ENCODE results near the gene PHLDA3. TPM values are rescaled to one million over a fixed set of nuclear protein-coding genes. Genes with fewer than 3 reads are reported as not detected.
"Not testable (repeated sequence)": the region's sequence is repeated elsewhere in the genome, so short reads cannot be mapped to it uniquely, and the experiment has no call there.

PHLDA3 gene
- polyA plus RNA-seq, 3 donors: 8.8 to 10.4 (median 9.1) TPM

GRCh38 chr1:201488830-201489589 is 20.0 kb upstream of the PHLDA3 start:
- DNase-seq (ENCODE audit: low read depth in 3 of 3, low spot score in 2 of 3): no peak

- no peak for DNase-seq (ENCODE audit: low read depth in 3 of 3, low spot score in 2 of 3)
Measured at GRCh38 chr1:201487742-201488141, 18.8 kb upstream of the PHLDA3 start.

GRCh38 chr1:201486187-201486586 is 17.2 kb upstream of the PHLDA3 start:
- DNase-seq (ENCODE audit: low read depth in 3 of 3, low spot score in 2 of 3): no peak

- DNase-seq (ENCODE audit: low read depth in 3 of 3, low spot score in 2 of 3): no peak
Measured at GRCh38 chr1:201485184-201485774, 16.3 kb upstream of the PHLDA3 start.

GRCh38 chr1:201483373-201483949 is 14.5 kb upstream of the PHLDA3 start:
- DNase-seq (ENCODE audit: low read depth in 3 of 3, low spot score in 2 of 3): no peak

GRCh38 chr1:201482755-201483154 is 13.8 kb upstream of the PHLDA3 start:
- DNase-seq (ENCODE audit: low read depth in 3 of 3, low spot score in 2 of 3): no peak

GRCh38 chr1:201481761-201482493 is 12.9 kb upstream of the PHLDA3 start:
- no peak for DNase-seq (ENCODE audit: low read depth in 3 of 3, low spot score in 2 of 3)

GRCh38 chr1:201481004-201481380 is 12.0 kb upstream of the PHLDA3 start:
- DNase-seq (ENCODE audit: low read depth in 3 of 3, low spot score in 2 of 3): no peak

GRCh38 chr1:201480231-201481003 is 11.4 kb upstream of the PHLDA3 start:
- no peak for DNase-seq (ENCODE audit: low read depth in 3 of 3, low spot score in 2 of 3)

- no peak for DNase-seq (ENCODE audit: low read depth in 3 of 3, low spot score in 2 of 3)
Measured at GRCh38 chr1:201479201-201479730, 10.3 kb upstream of the PHLDA3 start.

GRCh38 chr1:201478666-201479065 is 9.7 kb upstream of the PHLDA3 start:
- not testable (repeated sequence) for DNase-seq (ENCODE audit: low read depth in 3 of 3, low spot score in 2 of 3)

- DNase-seq (ENCODE audit: low read depth in 3 of 3, low spot score in 2 of 3): no peak
Measured at GRCh38 chr1:201476670-201477344, 7.8 kb upstream of the PHLDA3 start.

GRCh38 chr1:201475915-201476669 is 7.1 kb upstream of the PHLDA3 start:
- DNase-seq (ENCODE audit: low read depth in 3 of 3, low spot score in 2 of 3): no peak

- no peak for DNase-seq (ENCODE audit: low read depth in 3 of 3, low spot score in 2 of 3)
Measured at GRCh38 chr1:201475130-201475529, 6.1 kb upstream of the PHLDA3 start.

- DNase-seq (ENCODE audit: low read depth in 3 of 3, low spot score in 2 of 3): no peak
Measured at GRCh38 chr1:201473296-201473695, 4.3 kb upstream of the PHLDA3 start.

- DNase-seq (ENCODE audit: low read depth in 3 of 3, low spot score in 2 of 3): not testable (repeated sequence)
Measured at GRCh38 chr1:201472321-201472720, 3.3 kb upstream of the PHLDA3 start.

- DNase-seq (ENCODE audit: low read depth in 3 of 3, low spot score in 2 of 3): no peak
Measured at GRCh38 chr1:201471772-201472171, 2.8 kb upstream of the PHLDA3 start.

GRCh38 chr1:201470581-201470980 is 1.6 kb upstream of the PHLDA3 start:
- DNase-seq (ENCODE audit: low read depth in 3 of 3, low spot score in 2 of 3): no peak

GRCh38 chr1:201469645-201470074 is 672 bp upstream of the PHLDA3 start:
- DNase-seq (ENCODE audit: low read depth in 3 of 3, low spot score in 2 of 3): no peak

Data from right renal cortex interstitium (tissue), 3 donors.